Activated naive CD8-positive, alpha-beta T cell (primary cell): ENCODE measurements around the gene LTO1.
"Not testable (repeated sequence)": the region's sequence is repeated elsewhere in the genome, so short reads cannot be mapped to it uniquely, and the experiment has no call there.

ENCODE experiments used
- H3K27ac Mint-ChIP-seq: one replicate; pipeline ENCODE4 v1.8.0; 2021; ENCODE audit warnings: mixed read lengths
- H3K27me3 Mint-ChIP-seq: one replicate; pipeline ENCODE4 v1.8.0; 2021; ENCODE audit warnings: mixed read lengths
- H3K36me3 Mint-ChIP-seq: one replicate; pipeline ENCODE4 v1.8.0; 2021; ENCODE audit warnings: mixed read lengths
- H3K4me1 Mint-ChIP-seq: one replicate; pipeline ENCODE4 v1.8.0; 2021; ENCODE audit warnings: low read depth, mixed read lengths
- H3K4me3 Mint-ChIP-seq: one replicate; pipeline ENCODE4 v1.8.0; 2021; ENCODE audit warnings: mild to moderate bottlenecking, mixed read lengths
- H3K9me3 Mint-ChIP-seq: one replicate; pipeline ENCODE4 v1.8.0; 2021; ENCODE audit warnings: low read depth, mixed read lengths

The LTO1 gene

GRCh38 chr11:69634069-69634468 is 41.1 kb downstream of the LTO1 start:
- peaks cover 9% of the 10 kb centered on the region for H3K4me1 Mint-ChIP-seq
- H3K36me3 Mint-ChIP-seq = peaks cover 6% of the 10 kb centered on the region
- no peak overlapping the region for H3K27ac Mint-ChIP-seq
- H3K4me3 Mint-ChIP-seq = no peak overlapping the region
- peaks cover 5% of the 10 kb centered on the region for H3K9me3 Mint-ChIP-seq
- H3K27me3 Mint-ChIP-seq = peaks cover 12% of the 10 kb centered on the region

GRCh38 chr11:69632900-69633299 is 42.3 kb downstream of the LTO1 start:
- H3K4me3 Mint-ChIP-seq = no peak overlapping the region

GRCh38 chr11:69630424-69630823 is 44.7 kb downstream of the LTO1 start:
- Mint-ChIP-seq H3K36me3 (peaks cover 6% of the 10 kb centered on the region), H3K27ac (no peak overlapping the region), H3K27me3 (peaks cover 13% of the 10 kb centered on the region), H3K9me3 (peaks cover 5% of the 10 kb centered on the region), H3K4me3 (no peak overlapping the region), H3K4me1 (no peaks in the 10 kb centered on the region)

More at GRCh38 chr11:69632900-69633299, 42.3 kb downstream of the LTO1 start:
- Mint-ChIP-seq H3K4me1 (peaks cover 7% of the 10 kb centered on the region), H3K27ac (no peak overlapping the region), H3K9me3 (peaks cover 5% of the 10 kb centered on the region), H3K27me3 (peaks cover 10% of the 10 kb centered on the region), H3K36me3 (peaks cover 6% of the 10 kb centered on the region)

DNA sequence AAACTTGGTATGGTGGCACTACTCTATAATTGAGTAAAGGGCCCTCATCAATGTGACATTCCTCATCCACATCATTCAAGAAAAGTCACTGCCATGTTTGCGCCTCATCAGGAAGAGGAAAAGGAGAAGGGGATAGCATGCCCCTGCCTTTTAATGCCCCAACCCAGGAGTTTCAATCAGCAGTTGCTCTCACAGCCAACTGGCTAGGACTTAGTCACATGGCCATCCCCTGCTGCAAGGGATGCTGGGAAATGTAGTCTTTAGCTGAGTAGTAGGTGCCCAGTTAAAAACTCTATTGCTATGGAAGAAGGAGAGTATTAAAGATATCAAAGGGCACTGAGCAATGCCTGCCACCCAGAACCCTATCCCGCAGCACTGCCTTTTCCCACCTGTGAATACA is 45.1 kb downstream of the LTO1 start:
- no peak overlapping the region for H3K4me3 Mint-ChIP-seq
- H3K4me1 Mint-ChIP-seq = no peaks in the 10 kb centered on the region
- peaks cover 5% of the 10 kb centered on the region for H3K9me3 Mint-ChIP-seq
- no peak overlapping the region for H3K27ac Mint-ChIP-seq
- peaks cover 15% of the 10 kb centered on the region for H3K27me3 Mint-ChIP-seq
- peaks cover 6% of the 10 kb centered on the region for H3K36me3 Mint-ChIP-seq

DNA sequence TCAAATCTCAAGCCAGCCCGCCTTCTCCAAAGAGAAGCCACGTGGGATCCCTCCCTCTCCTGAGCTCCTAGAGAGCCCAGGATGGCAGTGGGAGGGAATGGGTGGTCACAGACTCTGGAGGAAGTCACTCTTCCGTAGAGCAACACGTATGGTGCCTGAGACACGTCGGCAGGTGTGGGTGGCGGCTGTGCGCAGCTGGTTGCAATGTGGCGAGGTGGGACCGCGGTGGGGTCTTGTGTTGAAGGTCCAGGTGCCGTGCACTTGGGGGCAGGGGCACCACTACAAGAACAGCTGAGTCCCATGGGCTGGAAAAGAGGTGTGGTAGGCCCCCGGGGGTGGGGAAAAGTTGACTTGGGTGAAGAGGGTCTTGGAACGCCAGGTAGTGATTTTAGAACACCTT is 47.6 kb downstream of the LTO1 start:
- H3K4me3 Mint-ChIP-seq = no peak overlapping the region
- H3K27ac Mint-ChIP-seq = no peak overlapping the region
- H3K36me3 Mint-ChIP-seq = peaks cover 6% of the 10 kb centered on the region
- no peaks in the 10 kb centered on the region for H3K4me1 Mint-ChIP-seq
- peaks cover 13% of the 10 kb centered on the region for H3K27me3 Mint-ChIP-seq
- peaks cover 5% of the 10 kb centered on the region for H3K9me3 Mint-ChIP-seq

GRCh38 chr11:69625476-69625875 is 49.7 kb downstream of the LTO1 start:
- H3K27me3 Mint-ChIP-seq = peaks cover 13% of the 10 kb centered on the region
- H3K36me3 Mint-ChIP-seq = peaks cover 6% of the 10 kb centered on the region
- H3K27ac Mint-ChIP-seq = no peak overlapping the region
- H3K9me3 Mint-ChIP-seq = peaks cover 5% of the 10 kb centered on the region
- no peak overlapping the region for H3K4me3 Mint-ChIP-seq
- H3K4me1 Mint-ChIP-seq = no peaks in the 10 kb centered on the region

GRCh38 chr11:69624293-69624692 is 50.9 kb downstream of the LTO1 start:
- Mint-ChIP-seq H3K36me3 (no peaks in the 10 kb centered on the region), H3K4me1 (no peaks in the 10 kb centered on the region), H3K9me3 (no peaks in the 10 kb centered on the region), H3K27ac (no peak overlapping the region), H3K27me3 (peaks cover 9% of the 10 kb centered on the region), H3K4me3 (no peak overlapping the region)

DNA sequence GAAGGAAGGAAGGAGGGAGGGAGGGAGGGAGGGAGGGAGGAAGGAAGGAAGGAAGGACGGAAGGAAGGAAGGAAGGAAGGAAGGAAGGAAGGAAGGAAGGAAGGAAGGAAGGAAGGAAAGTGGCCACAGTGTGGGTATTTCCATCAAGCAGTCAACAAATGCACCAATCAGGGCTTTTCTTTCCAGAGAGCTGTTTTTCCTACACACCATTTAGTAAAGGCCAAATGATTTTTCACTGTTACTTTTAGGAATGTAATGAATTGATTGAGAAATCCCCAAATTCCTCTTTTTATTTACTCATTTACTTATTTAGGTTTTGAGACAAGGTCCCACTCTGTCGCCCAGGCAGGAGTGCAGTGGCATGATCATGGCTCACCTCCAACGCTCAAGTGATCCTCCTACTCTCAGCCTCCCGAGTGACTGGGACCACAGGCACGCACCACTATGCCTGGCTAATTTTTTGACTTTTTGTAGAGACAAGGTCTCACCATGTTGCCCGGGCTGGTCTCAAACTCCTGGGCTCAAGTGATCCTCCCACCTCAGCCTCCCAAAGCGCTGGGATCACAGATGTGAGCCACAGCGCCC is 53.0 kb downstream of the LTO1 start:
- H3K9me3 Mint-ChIP-seq, H3K4me3 Mint-ChIP-seq, H3K27ac Mint-ChIP-seq, H3K4me1 Mint-ChIP-seq, H3K36me3 Mint-ChIP-seq: not testable (repeated sequence)
- H3K27me3 Mint-ChIP-seq = peaks cover 12% of the 10 kb centered on the region

DNA sequence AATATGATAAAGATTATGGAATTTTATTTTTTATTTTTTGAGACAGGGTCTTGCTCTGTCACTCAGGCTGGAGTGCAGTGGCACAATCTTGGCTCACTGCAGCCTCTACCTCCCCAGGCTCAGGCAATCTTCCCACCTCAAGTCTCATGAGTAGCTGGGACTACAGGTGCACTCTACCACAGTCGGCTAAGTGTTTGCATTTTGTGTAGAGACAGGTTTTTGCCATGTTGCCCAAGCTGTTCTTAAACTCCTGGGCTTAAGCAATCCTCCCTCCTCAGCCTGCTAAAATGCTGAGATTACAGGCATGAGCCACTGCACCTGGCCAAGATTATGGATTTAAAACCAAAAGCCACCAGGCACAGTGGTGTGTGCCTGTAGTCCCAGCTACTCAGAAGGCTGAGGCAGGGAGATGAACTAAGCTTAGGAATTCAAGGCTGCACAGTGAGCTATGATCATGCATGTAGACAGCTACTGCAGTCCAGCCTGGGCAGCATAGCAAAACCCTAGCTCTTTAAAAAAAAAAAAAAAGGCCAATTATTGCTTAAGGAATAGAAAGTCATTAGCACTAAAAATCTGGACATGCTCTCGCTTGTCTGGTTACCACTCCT is 54.4 kb downstream of the LTO1 start:
- no peak overlapping the region for H3K4me3 Mint-ChIP-seq
- no peaks in the 10 kb centered on the region for H3K36me3 Mint-ChIP-seq
- no peak overlapping the region for H3K27ac Mint-ChIP-seq
- no peaks in the 10 kb centered on the region for H3K4me1 Mint-ChIP-seq
- peaks cover 9% of the 10 kb centered on the region for H3K27me3 Mint-ChIP-seq
- H3K9me3 Mint-ChIP-seq = no peaks in the 10 kb centered on the region

GRCh38 chr11:69618237-69618636 is 56.9 kb downstream of the LTO1 start:
- no peak overlapping the region for H3K27ac Mint-ChIP-seq
- no peaks in the 10 kb centered on the region for H3K4me1 Mint-ChIP-seq
- H3K9me3 Mint-ChIP-seq = no peaks in the 10 kb centered on the region
- no peaks in the 10 kb centered on the region for H3K36me3 Mint-ChIP-seq
- H3K27me3 Mint-ChIP-seq = peaks cover 5% of the 10 kb centered on the region
- no peak overlapping the region for H3K4me3 Mint-ChIP-seq

DNA sequence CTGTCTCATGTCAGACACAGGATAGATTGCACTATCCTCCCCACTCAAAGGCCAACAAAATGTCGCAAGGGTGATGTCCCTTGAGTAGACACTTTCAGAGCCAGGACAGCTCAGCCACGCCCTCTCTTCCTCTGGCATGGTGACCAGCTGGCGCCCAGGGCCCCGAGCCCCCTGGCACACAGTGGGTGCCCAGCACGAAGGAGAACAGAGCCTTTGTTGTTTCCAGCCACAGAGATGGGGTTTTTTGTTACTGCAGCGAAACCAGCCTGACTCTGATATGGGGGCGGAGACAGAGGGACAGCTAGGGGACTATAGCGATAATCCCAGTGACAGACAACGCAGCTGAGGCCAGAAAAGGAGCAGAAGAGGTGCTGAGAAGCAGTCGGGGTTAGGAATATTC is 57.5 kb downstream of the LTO1 start:
- H3K36me3 Mint-ChIP-seq = no peaks in the 10 kb centered on the region
- H3K4me3 Mint-ChIP-seq = no peak overlapping the region
- H3K27me3 Mint-ChIP-seq = peaks cover 5% of the 10 kb centered on the region
- no peak overlapping the region for H3K27ac Mint-ChIP-seq
- no peaks in the 10 kb centered on the region for H3K9me3 Mint-ChIP-seq
- H3K4me1 Mint-ChIP-seq = no peaks in the 10 kb centered on the region

DNA sequence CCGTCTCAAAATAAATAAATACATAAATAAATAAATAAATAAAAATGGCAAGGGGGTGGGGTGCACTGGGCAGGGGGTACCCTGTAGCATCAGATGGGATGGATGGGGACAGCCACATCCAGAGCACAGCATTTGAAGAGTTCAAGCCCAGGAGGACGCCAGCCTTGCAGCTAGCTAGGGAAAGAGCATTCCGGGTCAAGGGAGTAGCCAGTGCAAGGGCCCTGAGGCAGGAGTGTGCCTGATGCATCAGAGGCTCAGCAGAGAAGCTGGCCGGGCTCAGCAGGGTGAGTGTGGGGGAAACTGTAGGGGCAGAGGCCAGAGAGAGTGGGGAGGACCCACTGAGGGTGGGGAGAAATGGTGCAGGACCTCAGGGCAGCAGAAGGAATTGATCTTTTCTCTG is 57.9 kb downstream of the LTO1 start:
- no peaks in the 10 kb centered on the region for H3K9me3 Mint-ChIP-seq
- H3K4me1 Mint-ChIP-seq = no peaks in the 10 kb centered on the region
- H3K4me3 Mint-ChIP-seq = no peak overlapping the region
- no peak overlapping the region for H3K27ac Mint-ChIP-seq
- no peaks in the 10 kb centered on the region for H3K36me3 Mint-ChIP-seq
- H3K27me3 Mint-ChIP-seq = peaks cover 5% of the 10 kb centered on the region
